A673 (cell line): Measurements from ENCODE around the gene SPRY1. TPM values are rescaled to one million over a fixed set of nuclear protein-coding genes. Genes with fewer than 3 reads are reported as not detected.

Experiments
- BruUV-seq: library from RNA; stranded (reverse); fragments of 400-500 nt; replicated peaks from 2 replicates; lab custom pipeline; 2021; lab: Mats Ljungman, UMichigan
- CTCF ChIA-PET: fragments of 300-600 bp; sonication (Branson Sonifier 250); formaldehyde crosslinking; loops from one replicate; lab custom pipeline; 2022; ENCODE audit warnings: antibody characterized with exemption; lab: Charles Lee
- POLR2A ChIA-PET: fragments of 300-600 bp; sonication (Branson Sonifier 250); formaldehyde crosslinking; loops from one replicate; lab custom pipeline; 2022; ENCODE audit warnings: antibody characterized with exemption; ENCODE audit not compliant: low non-redundant PET; lab: Charles Lee
- DNase-seq: peaks from one replicate; pipeline ENCODE4 v3.0.0-alpha.2; 2015; ENCODE audit warnings: low spot score
- H3K27ac ChIP-seq: fragments of 200-600 bp; sonication (generic); 2 replicates; pipeline ENCODE4 v1.5.1; 2016; ENCODE audit warnings: mixed run types, low read depth, mild to moderate bottlenecking, mixed read lengths, antibody characterized with exemption, low read length; ENCODE audit not compliant: poor library complexity, severe bottlenecking
- H3K27me3 ChIP-seq: fragments of 200-600 bp; sonication (generic); replicated peaks from 2 replicates; pipeline ENCODE4 v1.6.1; 2017; ENCODE audit warnings: mixed run types, low read depth, mild to moderate bottlenecking, mixed read lengths, antibody characterized with exemption, low read length; ENCODE audit not compliant: insufficient read depth, poor library complexity
- H3K36me3 ChIP-seq: fragments of 200-600 bp; sonication (generic); 2 replicates; pipeline ENCODE4 v1.6.1; 2016; ENCODE audit warnings: mixed run types, mild to moderate bottlenecking, mixed read lengths, antibody characterized with exemption, low read length; ENCODE audit not compliant: insufficient read depth, poor library complexity, severe bottlenecking
- H3K4me1 ChIP-seq: fragments of 200-600 bp; sonication (generic); 2 replicates; pipeline ENCODE4 v1.6.1; 2017; ENCODE audit warnings: mixed run types, mild to moderate bottlenecking, mixed read lengths, antibody characterized with exemption, low read length; ENCODE audit not compliant: insufficient read depth, poor library complexity, severe bottlenecking
- H3K4me3 ChIP-seq: fragments of 200-600 bp; sonication (generic); 2 replicates; pipeline ENCODE4 v1.5.1; 2016; ENCODE audit warnings: low read depth, mixed run types, mild to moderate bottlenecking, mixed read lengths, low read length; ENCODE audit not compliant: poor library complexity, severe bottlenecking
- H3K9me3 ChIP-seq: fragments of 200-600 bp; sonication (generic); 2 replicates; pipeline ENCODE4 v1.6.1; 2016; ENCODE audit warnings: mixed run types, low read depth, mild to moderate bottlenecking, mixed read lengths, antibody characterized with exemption, low read length; ENCODE audit not compliant: poor library complexity, severe bottlenecking
- CTCF ChIP-seq: fragments of 300-800, 200-600 bp; sonication (generic); conservative IDR thresholded peaks from 2 replicates; pipeline ENCODE4 v1.5.1; 2017; ENCODE audit warnings: low read depth, mild to moderate bottlenecking, antibody characterized with exemption, low read length, moderate library complexity, mixed read lengths
- EZH2 ChIP-seq: fragments of 200-600 bp; sonication (generic); IDR thresholded peaks from 2 replicates; pipeline ENCODE4 v1.6.1; 2017; ENCODE audit warnings: borderline replicate concordance, low read depth, mild to moderate bottlenecking, mixed read lengths, antibody characterized with exemption, low read length; ENCODE audit not compliant: poor library complexity, severe bottlenecking
- intact Hi-C: fragments of 100-400 bp; cut with micrococcal nuclease; formaldehyde crosslinking; loops from one replicate; pipeline ENCODE4 v1.10.0; 2022; ENCODE audit not compliant: unreplicated experiment
- total RNA-seq: library from RNA; stranded (reverse); gene quantifications from 2 replicates; pipeline ENCODE4 v1.2.3, GENCODE V29; 2021

The SPRY1 gene
- total RNA-seq, 1 experiment from 2014 or later: 6.0 TPM

- Histone ChIP-seq H3K27me3 (no peaks in the 10 kb centered on the region), H3K4me1 (no peaks in the 10 kb centered on the region), H3K4me3 (no peak overlapping the region), H3K36me3 (no peaks in the 10 kb centered on the region), H3K9me3 (no peaks in the 10 kb centered on the region), H3K27ac (no peak overlapping the region)
- CTCF ChIA-PET: no interaction called here
- intact Hi-C loops: no loop called here
- no peak for DNase-seq
- POLR2A ChIA-PET: no interaction called here
- no TSS peak for BruUV-seq
- no peak for TF ChIP-seq CTCF
- no peak for TF ChIP-seq EZH2
Measured at GRCh38 chr4:123409334-123409733, 12.7 kb downstream of the SPRY1 start.

- no peaks in the 10 kb centered on the region for H3K36me3 ChIP-seq
- no TSS peak for BruUV-seq
- H3K27ac ChIP-seq: no peak overlapping the region
- H3K9me3 ChIP-seq: no peaks in the 10 kb centered on the region
- no peak overlapping the region for H3K4me3 ChIP-seq
- ChIA-PET POLR2A (no interaction called here), CTCF (interaction anchor here (0.7 kb wide), 1 partner anchor 36 kb away, joined by 3 read pairs; no protein-coding TSS in a partner anchor)
- no peak for DNase-seq
- H3K27me3 ChIP-seq: no peaks in the 10 kb centered on the region
- TF ChIP-seq EZH2: no peak
- no peak for TF ChIP-seq CTCF
- intact Hi-C loops: no loop called here
- no peaks in the 10 kb centered on the region for H3K4me1 ChIP-seq
Measured at GRCh38 chr4:123411514-123411913, 14.9 kb downstream of the SPRY1 start.

- Histone ChIP-seq H3K27ac (no peak overlapping the region), H3K4me1 (peaks cover 5% of the 10 kb centered on the region), H3K4me3 (no peak overlapping the region), H3K27me3 (no peaks in the 10 kb centered on the region), H3K9me3 (no peaks in the 10 kb centered on the region), H3K36me3 (no peaks in the 10 kb centered on the region)
- no TSS peak for BruUV-seq
- intact Hi-C loops: no loop called here
- no peak for TF ChIP-seq CTCF
- TF ChIP-seq EZH2: no peak
- ChIA-PET POLR2A (no interaction called here), CTCF (interaction anchor here (0.7 kb wide), 1 partner anchor 36 kb away, joined by 3 read pairs; no protein-coding TSS in a partner anchor)
- DNase-seq: no peak
Measured at GRCh38 chr4:123412091-123412505, 15.5 kb downstream of the SPRY1 start.
